Dermis microvascular lymphatic vessel endothelial cell (primary cell): Measurements from ENCODE around the gene KCNA10. TPM values are rescaled to one million over a fixed set of nuclear protein-coding genes. Genes with fewer than 3 reads are reported as not detected.
A peak's percentile ranks its signal among the peaks of the same experiment; 100 is the strongest.

Source experiments
- DNase-seq, 2 donors: peaks; one replicate each; pipeline versions ENCODE4 v3.0.0 to v3.0.0-alpha.2; 2010; ENCODE audit warnings: low read depth in 2 of 2
- total RNA-seq: library from RNA; depleted of rRNA; stranded (reverse); fragments of >200 nt; gene quantifications from 2 replicates; pipeline ENCODE4 v1.2.1, GENCODE V29; 2014

KCNA10 gene
- not detected in 2 replicates for total RNA-seq

DNA sequence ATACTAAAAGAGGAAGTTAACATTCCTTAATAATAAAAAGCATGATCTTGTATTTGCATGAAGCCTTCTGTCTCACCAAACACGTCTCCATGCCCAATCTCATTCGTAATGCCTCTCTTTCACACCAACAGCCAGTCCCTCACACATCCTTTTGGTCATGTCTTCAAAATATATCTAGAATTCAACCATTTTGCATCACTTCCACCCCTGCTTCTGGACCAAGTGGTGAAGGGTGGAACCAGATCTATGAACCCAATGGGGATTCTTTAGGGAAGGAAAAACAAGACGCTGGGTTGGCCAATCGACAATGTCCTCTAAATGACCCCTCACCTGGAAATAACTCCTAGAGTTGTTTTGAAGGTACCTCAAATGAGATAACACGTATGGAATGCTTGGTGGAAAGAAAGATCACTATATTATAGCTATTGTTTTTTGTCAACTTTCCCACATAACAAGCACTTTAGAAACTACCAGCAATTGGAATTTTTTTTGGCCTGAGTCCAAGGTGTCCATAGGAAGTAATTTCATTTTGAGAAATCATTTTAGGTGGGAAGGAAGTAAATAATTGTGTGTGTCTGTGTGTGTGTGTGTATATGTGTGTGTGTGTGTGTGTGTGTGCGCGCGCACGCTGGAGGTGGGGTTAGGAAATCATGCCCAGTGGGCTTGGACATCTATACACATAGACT is at the start of gene KCNA10:
Gene KCNA10 (minus strand): TSS at position 51 of the 686 bp plus-strand sequence. CDS start 388 bp downstream, outside the sequence.
- DNase-seq: peak; percentile 56 to 76

DNA sequence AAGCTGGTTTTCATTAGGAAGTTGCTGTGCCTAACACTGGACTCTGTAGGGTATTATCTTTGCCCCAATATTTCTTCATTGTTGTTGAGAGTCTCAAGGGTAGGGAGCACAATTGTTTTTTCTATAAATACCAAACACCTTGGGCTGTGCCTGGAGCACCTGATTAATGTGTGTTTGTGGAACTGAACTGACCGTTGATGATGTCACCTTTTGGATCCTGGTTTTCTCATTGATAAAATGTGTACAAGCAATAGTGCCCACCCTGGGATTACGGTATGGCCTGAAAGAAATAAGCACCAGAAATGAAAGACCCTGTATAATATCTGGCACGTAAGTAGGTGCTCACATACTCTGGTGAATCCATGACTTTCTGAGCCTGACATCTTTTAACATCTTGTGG is 47.9 kb upstream of the KCNA10 start:
- DNase-seq: no peak

DNA sequence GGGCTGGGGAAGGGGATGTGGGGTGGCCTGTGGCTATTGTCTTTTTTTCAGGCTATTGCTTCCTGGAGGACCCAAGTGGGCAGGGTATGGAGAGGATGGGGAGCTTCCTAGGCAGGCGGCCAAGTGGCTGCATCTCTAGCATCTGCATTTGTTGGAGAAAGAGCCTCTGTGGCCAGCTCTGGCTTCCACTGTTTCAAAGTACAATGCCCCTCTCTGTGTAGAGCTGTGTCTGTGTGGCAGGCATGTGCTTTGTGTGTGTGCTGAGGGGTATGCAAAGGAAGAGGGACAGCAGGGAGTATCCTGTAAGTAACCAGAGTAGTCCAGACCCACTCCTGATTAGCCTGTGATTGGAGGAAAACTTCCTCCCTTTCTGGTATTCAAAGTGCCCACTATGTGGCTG is 46.6 kb upstream of the KCNA10 start:
- no peak for DNase-seq

DNA sequence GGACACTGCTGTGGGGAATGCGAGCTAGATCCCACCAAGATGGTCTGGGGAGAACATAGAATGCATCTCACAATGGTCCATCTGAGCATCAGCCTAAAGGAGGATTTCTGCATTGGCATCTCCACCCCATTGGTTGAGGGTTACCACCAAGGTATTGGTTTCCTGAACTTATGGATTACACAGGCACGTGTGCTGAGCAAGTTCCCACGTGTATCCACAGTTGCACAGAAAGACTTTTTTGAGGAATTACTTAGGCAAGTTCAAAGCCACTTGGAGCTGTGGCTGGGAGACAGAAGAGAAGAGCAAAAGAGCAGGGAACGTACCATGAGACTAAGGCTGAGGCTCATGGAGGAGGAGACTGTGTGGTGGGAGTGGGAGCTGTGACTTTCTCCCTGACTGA is 44.1 kb upstream of the KCNA10 start:
- no peak for DNase-seq

GRCh38 chr1:110561596-110561995 is 42.6 kb upstream of the KCNA10 start:
- DNase-seq: no peak

DNA sequence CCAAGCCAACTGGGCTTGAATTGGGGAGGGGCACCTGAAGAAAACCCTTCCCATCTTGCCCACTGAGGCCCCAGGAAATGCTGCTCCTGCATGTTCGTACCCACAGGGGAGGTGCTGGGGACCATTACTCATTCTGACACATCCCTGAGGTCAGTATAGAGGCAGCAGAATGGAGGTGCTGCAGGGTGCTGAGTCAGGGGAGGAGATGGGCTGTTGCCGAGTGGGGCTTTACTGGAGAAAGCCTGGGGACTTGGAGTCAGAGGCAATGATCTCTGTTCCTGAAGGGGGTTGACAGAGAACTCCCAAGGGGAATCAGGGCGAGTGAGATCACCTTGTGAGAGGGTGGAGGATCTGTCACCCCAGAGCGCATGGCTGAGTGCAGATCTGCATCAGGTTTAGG is 40.2 kb upstream of the KCNA10 start:
- DNase-seq: no peak

DNA sequence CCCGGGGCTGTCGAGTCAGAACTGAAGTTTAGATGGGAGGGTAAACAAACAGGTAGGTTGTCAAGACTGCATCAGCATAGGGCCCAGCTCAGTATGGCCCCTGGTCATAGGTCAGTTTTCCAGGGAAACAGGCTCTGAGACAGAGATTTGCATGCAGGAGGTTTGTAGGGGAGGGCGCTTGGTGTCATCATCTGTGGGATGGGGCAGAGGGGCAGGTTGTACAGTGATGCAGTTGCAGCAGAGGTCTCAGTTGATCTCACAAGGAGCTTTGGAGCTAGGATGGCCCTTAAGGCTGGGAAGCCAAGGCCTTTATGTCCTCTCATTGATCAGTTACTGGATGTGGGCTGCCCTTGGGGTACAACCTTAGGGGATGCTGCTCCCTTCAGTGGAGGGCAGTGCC is 38.5 kb upstream of the KCNA10 start:
- no peak for DNase-seq

- no peak for DNase-seq
These were observed 37.5 kb upstream of the KCNA10 start for GRCh38 chr1:110556471-110556807.

DNA sequence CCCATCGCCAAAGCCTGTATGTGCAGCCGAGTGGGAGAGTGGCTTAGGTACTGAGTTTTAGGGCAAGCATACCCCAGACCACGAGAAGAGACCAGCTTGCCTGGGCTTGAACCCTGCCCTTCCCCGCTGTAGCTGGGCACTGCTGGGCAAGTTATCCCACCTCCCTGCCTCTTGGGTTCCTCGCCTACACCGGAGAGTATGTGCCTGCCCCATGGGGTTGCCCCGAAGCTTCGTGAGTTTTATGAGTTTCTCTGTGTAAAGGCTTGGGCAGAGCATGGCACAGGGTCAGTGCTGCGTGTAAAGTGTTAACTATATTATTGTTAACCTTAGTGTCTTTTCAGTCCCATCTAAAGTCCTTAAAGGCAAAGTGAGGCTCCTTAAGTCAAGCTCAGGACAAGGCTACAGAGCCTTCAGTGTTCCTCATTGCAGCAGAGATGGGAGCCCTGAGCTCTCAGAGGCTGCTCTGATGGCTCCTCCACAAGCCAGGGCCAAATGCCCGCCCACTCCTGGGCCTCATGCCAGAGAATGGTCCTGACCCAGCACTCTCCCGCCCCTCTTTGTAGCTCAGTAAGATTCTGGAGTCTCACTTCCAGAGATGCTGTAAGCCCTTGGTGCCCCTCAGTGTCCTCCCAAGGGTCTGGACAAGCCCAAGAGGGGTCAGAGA is 37.0 kb upstream of the KCNA10 start:
- no peak for DNase-seq

DNA sequence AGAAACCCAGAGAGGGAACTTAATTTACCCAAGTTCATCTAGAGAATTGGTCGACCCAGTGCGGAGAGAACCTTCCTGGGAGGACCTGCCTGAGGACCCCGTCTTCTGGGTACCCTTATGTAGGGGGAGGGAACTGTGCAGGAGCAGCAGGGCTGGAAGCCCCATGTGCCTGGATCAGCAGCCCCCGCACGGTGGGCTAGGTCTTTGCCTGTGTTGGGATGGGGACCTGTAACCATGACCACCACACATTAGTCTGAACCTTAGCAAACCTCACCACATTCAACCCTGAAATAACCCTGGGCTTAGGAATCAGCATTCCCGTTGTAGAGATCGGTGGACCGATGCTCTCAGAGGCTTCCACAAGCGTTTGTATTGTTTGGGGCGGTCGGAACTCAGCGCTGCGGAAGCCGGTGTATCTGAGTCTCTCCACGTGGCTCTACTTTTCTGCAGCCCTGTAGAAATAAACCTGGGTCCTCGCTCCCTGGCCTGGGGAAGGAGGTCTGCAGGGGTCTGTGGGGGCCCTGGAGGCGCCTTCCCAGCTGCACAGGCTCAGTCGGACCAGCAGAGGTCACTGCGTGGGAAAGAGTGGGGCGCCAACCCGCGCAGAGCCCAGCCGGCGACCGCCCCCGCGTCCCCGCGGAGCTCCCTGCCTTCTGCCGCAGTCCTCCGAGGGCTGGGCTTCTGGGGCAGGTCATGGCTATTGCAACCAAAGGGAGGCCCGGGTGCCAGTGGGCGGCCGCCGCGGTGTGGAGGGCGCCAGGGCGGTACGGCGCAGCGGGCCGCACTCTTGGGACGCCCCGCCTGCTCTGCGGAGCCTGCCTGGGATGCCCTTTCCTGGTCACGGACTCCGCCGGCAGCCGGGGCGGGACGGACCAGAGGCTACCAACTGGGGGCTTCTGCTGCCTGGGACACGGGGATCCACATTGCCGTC is 36.2 kb upstream of the KCNA10 start:
- DNase-seq: peak in 1 of 2 donors; percentile 43

DNA sequence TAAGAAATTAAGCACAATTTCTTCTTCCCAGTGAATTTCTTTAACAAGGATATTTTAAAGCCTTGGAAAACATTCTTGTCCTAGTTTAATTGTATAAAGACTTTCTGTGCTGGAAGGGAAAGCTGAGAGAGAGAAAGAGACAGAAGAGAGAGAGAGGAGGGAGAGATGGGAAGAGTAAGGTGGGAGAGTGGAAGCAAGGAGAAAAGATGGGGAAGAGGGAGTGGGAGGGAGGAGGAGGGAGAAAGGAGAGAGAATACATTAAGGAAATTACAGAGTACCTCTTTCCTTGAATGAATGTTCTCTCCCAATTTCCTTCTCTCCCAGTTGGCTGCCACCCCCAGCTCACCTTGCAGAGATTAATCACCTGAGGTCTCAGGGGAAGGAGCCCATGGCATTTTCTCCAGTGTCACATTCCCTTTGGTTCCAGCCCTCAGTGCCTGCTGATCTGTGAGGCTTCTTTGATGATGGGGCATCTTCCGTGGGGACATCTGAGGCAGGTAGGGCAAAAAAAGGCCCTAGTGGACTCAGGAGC is 32.4 kb upstream of the KCNA10 start:
- no peak for DNase-seq

- no peak for DNase-seq
These were observed 30.9 kb upstream of the KCNA10 start for GRCh38 chr1:110549831-110550230.

- peak in 1 of 2 donors; percentile 25 for DNase-seq
These were observed 29.4 kb upstream of the KCNA10 start for GRCh38 chr1:110548381-110548780.

DNA sequence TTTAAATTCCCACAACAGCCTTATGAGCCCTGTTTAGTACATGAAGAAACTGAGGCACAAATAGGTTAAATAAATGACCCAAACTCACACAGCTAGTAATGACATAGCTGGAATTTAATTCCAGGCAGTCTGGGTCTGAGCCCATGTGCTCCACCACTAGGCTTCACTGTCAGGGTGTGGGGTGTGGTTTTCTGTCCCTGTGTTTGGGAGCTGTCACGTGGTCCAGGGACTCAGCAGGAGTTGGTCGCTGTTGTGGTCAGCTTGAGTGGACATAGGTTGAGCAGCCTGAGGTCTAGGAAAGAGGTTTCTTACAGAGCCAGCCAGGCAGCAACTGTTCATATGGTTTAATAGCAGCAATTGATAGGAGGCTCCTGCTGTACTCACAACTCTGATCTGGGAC is 28.0 kb upstream of the KCNA10 start:
- DNase-seq: no peak

DNA sequence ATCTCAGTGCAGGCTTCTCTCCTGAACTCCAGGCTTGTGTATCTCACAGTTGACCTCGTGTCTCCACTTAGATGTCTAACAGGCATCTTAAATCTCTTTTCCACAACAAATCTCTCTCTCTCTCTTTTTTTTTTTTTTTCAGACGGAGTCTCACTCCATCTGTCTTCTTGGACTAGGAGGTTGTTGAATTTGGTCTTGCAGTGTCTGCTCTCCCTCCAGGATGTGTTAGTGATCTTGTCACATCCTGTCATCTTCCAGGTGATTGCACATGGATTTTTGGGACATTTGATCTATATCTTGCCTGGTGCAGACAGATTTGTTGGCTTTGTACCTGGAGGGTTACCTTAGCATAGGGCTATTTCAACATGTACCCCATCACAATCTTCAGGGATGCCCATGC is 26.5 kb upstream of the KCNA10 start:
- no peak for DNase-seq

DNA sequence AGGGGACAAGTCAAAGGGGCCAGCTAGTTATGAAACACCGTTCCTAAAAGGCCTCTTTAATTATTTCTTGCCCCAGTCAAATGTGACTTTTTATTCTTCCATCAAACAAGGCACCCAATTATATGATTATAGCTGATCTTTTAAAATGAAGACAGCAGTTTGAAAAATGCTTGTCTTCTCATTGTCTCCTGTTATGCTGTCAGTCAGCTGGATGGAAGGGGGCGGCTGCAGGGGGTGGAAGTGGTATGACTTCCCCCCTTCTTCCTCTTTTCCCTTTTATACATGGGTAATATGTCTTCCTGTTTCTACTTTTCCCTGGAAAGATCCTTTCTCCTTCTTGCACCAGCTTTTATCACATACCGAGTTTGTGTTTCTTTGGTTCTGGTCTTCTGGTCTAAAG is 25.8 kb upstream of the KCNA10 start:
- DNase-seq: no peak

DNA sequence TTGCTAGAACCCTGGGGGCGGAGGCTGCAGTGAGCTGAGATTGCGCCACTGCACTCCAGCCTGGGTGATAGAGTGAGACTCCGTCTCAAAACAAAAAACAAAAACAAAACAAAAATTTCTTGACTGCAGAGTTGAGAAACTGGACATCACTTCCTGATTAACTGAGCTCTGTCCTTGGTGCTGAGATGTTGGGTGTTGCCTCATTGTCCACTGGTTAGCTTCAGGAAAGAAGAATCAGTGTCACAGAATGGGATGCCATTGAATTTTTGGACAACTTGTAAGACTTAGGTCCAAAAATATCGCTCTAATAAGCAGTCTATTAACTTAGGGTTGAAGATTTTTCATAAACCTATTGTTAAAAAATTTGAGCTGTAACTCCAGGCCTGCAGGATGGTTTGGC is 23.8 kb upstream of the KCNA10 start:
- DNase-seq: peak; percentile 22 to 49

DNA sequence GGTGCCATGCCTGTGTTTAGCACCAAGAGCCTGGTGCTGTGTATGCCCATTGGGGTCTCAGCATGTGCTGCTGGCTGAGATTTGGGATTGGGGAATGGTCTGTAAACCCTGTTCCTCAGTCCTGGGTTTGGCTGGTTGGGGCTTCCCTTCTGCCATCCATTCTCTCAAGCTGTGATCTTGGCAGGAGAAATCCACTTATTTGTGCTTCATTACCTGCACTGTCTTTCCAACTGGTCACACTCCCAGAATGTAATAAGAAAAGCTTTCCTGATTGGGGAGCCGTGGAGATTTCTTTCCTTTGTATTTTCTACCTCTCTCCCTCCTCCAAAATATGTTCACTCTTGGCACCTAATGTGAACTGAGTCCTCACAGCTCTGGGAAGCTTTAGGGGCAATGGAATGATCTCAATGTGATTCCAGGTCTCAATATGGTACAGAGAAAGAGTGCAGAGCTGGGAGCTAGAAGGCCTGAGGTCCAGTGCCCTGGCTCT is 23.0 kb upstream of the KCNA10 start:
- no peak for DNase-seq

- no peak for DNase-seq
These were observed 22.1 kb upstream of the KCNA10 start for GRCh38 chr1:110540891-110541685.

GRCh38 chr1:110538921-110539320 is 19.9 kb upstream of the KCNA10 start:
- no peak for DNase-seq

DNA sequence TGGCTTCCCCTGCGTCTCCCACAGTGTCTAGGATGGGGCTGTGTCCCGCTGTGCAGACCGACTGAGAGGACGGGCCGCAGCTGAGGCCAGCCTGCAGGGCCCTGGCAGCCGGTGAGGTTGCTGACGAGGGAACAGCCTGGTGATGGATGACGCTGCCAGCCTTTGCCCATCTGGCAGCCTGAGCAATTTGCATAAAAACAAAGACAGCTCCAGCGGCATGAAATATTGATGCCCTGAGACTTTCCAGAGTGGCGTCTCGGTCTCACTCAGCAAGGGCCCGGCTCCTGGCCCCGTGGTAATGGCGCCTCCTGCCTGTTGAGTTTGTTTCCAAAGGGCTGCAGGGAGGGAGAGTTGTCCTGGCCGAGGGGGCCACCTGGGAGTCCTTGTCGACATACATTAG is 19.1 kb upstream of the KCNA10 start:
- no peak for DNase-seq
